Small intestine (tissue), 7 donors: Measurements from ENCODE around the gene LGR5. TPM values are rescaled to one million over a fixed set of nuclear protein-coding genes. Genes with fewer than 3 reads are reported as not detected.

Experiments used
- DNase-seq, 2 donors: peaks; one replicate each; pipeline versions ENCODE4 v3.0.0 to v3.0.0-alpha.2; 2013
- FAIRE-seq: peaks from 2 replicates; lab custom pipeline; 2012; peaks lifted over from hg19 to GRCh38; lab: Jason Lieb, UNC
- H3K27ac ChIP-seq, 3 donors: one replicate each; pipeline ENCODE4 v1.5.1; 2013; ENCODE audit warnings: low read length in 2 of 3, mild to moderate bottlenecking in 2 of 3, control low read depth in 1 of 3, inconsistent platforms in 1 of 3, low read depth in 1 of 3, moderate library complexity in 1 of 3
- H3K27me3 ChIP-seq, 3 donors: one replicate each; pipeline ENCODE4 v1.6.1; 2013; ENCODE audit warnings: low read length in 3 of 3, inconsistent platforms in 1 of 3; ENCODE audit not compliant: control insufficient read depth in 3 of 3, insufficient read depth in 3 of 3
- H3K36me3 ChIP-seq, 3 donors: one replicate each; pipeline ENCODE4 v1.6.1; 2013; ENCODE audit warnings: low read length in 3 of 3, inconsistent platforms in 1 of 3, low read depth in 1 of 3, mild to moderate bottlenecking in 1 of 3, moderate library complexity in 1 of 3; ENCODE audit not compliant: control insufficient read depth in 3 of 3, insufficient read depth in 2 of 3
- H3K4me1 ChIP-seq, 3 donors: one replicate each; pipeline ENCODE4 v1.6.1; 2013; ENCODE audit warnings: low read length in 2 of 3, inconsistent platforms in 1 of 3, low read depth in 1 of 3, mild to moderate bottlenecking in 1 of 3, moderate library complexity in 1 of 3; ENCODE audit not compliant: control insufficient read depth in 3 of 3, insufficient read depth in 2 of 3
- H3K4me3 ChIP-seq, 3 donors: one replicate each; pipeline ENCODE4 v1.5.1; 2013; ENCODE audit warnings: low read length in 3 of 3, control low read depth in 1 of 3, inconsistent platforms in 1 of 3, low read depth in 1 of 3, mild to moderate bottlenecking in 1 of 3, moderate library complexity in 1 of 3
- H3K9me3 ChIP-seq, 2 donors: one replicate each; pipeline ENCODE4 v1.6.1; 2013; ENCODE audit warnings: low read depth in 1 of 2, low read length in 1 of 2; ENCODE audit not compliant: control insufficient read depth in 2 of 2, insufficient read depth in 1 of 2
- WGBS, 3 donors: extraction: QIAGEN DNeasy Blood & Tissue Kit; methylation state at CpG; one replicate each; pipeline ENCODE4 v1.1.7; 2013; 5-methylcytosine and 5-hydroxymethylcytosine counted together
- polyA plus RNA-seq, 4 donors: library from polyadenylated mRNA; stranded (reverse) in 3 of 4; unstranded in 1 of 4; fragments of 200-250 nt in 3 of 4; fragments of 120-200 nt in 1 of 4; gene quantifications; one replicate each; pipeline versions ENCODE4 v1.2.1 to v1.2.3, GENCODE V29; 2013
- donor health status: healthy with polysubstance abuse.
- donor health status: control.
- donor health status: control.
- donor health status: Bipolar disorder and iron deficiency.
- donor health status: healthy.

Gene LGR5
- polyA plus RNA-seq, 4 donors = 0.22 to 90.6 (median 3.3) TPM

DNA sequence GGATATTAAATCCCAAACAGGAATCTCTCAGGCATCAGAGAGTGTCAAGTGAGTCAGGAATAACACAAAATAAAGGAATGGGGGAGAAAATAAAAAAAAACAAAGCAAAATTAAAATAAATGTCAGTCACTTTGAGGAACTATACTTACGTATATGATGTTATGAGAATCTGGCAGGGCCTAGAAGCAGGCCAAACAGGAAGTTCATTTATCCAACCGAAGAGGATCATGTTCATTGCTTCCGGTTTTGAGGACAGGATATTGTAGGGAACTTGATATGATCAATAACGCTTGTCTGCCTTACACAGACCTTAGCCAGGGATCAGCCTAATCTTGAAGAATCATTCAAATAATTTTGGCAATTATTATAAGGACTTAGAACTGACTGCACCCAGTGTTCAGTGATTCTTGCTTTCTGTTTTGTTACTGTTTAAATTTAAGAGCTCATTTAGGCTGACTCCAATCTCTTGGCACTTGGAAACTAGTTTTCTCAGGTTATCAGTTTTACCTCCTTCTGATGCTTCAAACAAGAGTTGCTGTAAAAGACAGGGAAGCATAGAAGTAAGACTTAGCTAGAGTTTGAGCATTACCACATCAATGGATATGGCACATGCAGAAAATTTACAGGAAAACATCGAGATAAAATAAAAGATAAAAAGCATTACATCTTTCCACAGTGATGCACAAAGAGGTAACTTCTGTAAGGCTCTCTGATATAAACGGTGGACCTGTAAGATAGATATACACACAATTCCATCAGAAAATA, 170.6 kb downstream of the LGR5 start:
- no peaks in the 10 kb centered on the region for H3K4me1 ChIP-seq
- DNase-seq (no peak), FAIRE-seq (no peak)
- WGBS, 3 donors = 50 to 63% (median 55%) methylated on average over 6 of the region's 6 CpGs
- peaks cover 5 to 11% (median 10%) of the 10 kb centered on the region in 3 donors for H3K36me3 ChIP-seq
- H3K27ac ChIP-seq = no peak overlapping the region
- no peak overlapping the region for H3K4me3 ChIP-seq
- no peaks in the 10 kb centered on the region for H3K9me3 ChIP-seq
- no peaks in the 10 kb centered on the region for H3K27me3 ChIP-seq

DNA sequence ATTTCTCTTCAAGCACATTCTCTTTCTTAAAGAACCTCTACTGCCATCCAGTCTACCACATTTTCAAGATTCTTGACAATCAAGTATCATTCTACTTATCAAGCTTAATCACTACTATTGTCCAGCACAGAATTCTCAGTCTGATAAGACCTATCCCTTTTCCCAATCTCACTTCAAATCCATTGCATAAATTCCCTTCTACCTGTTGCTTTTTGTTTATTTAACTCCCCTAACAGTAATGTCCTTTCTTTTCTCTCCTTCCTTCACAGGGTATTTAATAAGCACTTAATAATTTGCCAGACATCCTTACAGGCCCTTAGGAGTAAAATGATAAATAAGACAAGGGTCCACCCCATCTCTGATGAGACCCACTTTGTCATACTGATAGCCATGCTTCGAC, 182.3 kb downstream of the LGR5 start:
- H3K27ac ChIP-seq = no peak overlapping the region
- no peak overlapping the region for H3K4me3 ChIP-seq
- peaks cover 13 to 29% (median 24%) of the 10 kb centered on the region in 3 donors for H3K36me3 ChIP-seq
- H3K4me1 ChIP-seq = peaks cover 0 to 4% (median 0%) of the 10 kb centered on the region in 3 donors
- FAIRE-seq (no peak), DNase-seq (no peak)
- no peaks in the 10 kb centered on the region for H3K9me3 ChIP-seq
- H3K27me3 ChIP-seq = no peaks in the 10 kb centered on the region
- 91 to 96% (median 95%) methylated on average over 1 of the region's 1 CpG for WGBS, 3 donors

DNA sequence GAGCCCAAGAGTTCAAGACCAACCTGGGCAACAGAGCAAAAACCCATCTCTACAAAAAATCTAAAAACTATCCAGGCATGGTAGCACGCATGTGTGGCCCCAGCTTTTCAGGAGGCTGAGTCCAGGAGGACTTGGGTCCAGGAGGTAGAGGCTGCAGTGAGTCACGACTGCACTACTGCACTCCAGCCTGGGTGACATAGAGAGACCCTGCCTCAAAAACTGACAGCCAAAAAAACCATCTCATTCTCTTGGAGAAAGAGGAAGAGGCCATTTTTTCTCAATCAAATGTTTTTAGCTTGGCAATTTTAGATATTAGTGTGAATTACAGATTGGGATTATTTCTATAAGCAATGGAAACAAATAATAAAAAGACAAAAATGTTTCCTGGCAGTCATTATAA, 185.9 kb downstream of the LGR5 start:
- 83 to 98% (median 92%) methylated on average over 2 of the region's 2 CpGs for WGBS, 3 donors
- H3K27ac ChIP-seq = no peak overlapping the region
- FAIRE-seq (no peak), DNase-seq (no peak)
- H3K27me3 ChIP-seq = no peaks in the 10 kb centered on the region
- H3K36me3 ChIP-seq = peaks cover 16 to 27% (median 25%) of the 10 kb centered on the region in 3 donors
- H3K4me1 ChIP-seq = peaks cover 0 to 4% (median 0%) of the 10 kb centered on the region in 3 donors
- no peak overlapping the region for H3K4me3 ChIP-seq
- H3K9me3 ChIP-seq = no peaks in the 10 kb centered on the region

DNA sequence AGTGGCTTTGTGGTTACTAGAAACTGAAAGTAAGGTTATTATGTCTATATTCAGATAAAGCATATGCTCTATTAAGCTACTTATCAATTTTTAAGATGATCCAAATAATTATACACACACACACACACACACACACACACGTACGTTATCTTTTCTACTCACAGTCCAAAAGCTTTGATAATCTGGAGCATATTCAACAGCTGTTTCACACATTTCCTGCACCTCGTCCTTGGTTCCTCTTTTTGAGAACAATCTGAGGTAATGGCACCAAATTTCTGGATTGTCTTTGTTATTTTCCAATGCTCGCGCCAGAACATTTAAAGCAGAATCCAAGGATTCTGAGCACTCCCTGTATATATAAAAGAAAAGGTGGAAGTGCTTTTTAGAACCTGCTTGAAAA, 186.5 kb downstream of the LGR5 start:
- Histone ChIP-seq H3K27me3 (no peaks in the 10 kb centered on the region), H3K9me3 (no peaks in the 10 kb centered on the region), H3K4me3 (no peak overlapping the region), H3K36me3 (peaks cover 16 to 27% (median 24%) of the 10 kb centered on the region in 3 donors), H3K27ac (peak overlapping the region in 1 of 3 donors; percentile 8), H3K4me1 (peaks cover 0 to 4% (median 0%) of the 10 kb centered on the region in 3 donors)
- WGBS, 3 donors = 13 to 41% (median 31%) methylated on average over 5 of the region's 5 CpGs
- FAIRE-seq (no peak), DNase-seq (peak; percentile 8 to 32)

DNA sequence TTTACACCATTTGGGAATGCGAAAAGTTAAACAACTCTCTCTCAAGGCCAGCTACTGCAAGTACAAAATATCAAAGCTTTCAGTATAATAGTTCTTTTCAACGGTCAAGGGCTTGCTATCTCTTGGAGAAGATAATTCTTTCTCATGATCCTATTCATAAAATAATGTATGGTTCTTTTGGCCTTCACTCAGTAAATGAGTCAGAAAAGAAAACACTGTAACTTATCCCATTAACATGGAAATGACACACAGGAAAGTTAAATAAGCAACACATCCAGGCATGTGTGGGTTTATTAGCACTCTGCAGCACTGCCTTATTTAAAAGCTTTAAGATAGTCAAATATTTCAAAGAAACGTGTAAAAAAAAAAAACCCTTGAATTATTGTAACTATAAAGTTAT, 187.2 kb downstream of the LGR5 start:
- FAIRE-seq (no peak), DNase-seq (peak in 1 of 2 donors; percentile 41)
- Histone ChIP-seq H3K36me3 (peaks cover 18 to 29% (median 20%) of the 10 kb centered on the region in 3 donors), H3K27me3 (no peaks in the 10 kb centered on the region), H3K4me3 (no peak overlapping the region), H3K27ac (no peak overlapping the region), H3K4me1 (peaks cover 0 to 4% (median 0%) of the 10 kb centered on the region in 3 donors), H3K9me3 (no peaks in the 10 kb centered on the region)
- 18 to 48% (median 33%) methylated on average over 3 of the region's 3 CpGs for WGBS, 3 donors

DNA sequence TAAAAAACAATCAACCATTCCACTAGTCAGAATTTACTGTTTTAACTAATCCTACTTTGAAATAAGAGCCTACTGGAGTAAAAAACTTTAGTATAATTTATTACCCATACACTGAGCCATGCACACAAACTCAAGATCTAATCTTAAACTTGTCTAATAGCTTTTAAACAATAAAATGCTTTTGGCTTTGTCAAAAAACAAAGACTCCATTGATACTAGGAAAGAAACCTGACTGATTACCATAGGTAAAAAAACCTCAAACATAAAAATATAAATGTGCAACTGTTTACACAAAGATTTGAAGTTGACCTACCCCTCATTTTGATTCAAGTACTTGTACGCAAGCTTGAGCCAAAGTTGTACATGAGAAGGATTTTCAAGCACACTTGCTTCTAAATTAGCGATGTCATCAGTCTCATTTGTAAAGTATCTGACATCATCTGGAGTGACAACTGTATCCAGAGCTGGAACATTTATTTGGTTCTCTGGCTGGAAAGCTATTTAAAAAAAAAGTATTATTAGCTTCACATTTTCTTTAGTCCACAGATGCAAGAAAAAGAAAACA, 187.9 kb downstream of the LGR5 start:
- FAIRE-seq (peak; percentile 61), DNase-seq (peak in 1 of 2 donors; percentile 28)
- Histone ChIP-seq H3K4me1 (peaks cover 0 to 4% (median 0%) of the 10 kb centered on the region in 3 donors), H3K9me3 (no peaks in the 10 kb centered on the region), H3K27ac (no peak overlapping the region), H3K4me3 (no peak overlapping the region), H3K27me3 (no peaks in the 10 kb centered on the region), H3K36me3 (peaks cover 17 to 26% (median 18%) of the 10 kb centered on the region in 3 donors)
- WGBS, 3 donors = 22 to 74% (median 47%) methylated on average over 2 of the region's 2 CpGs

Other genes with a start within 250 kb of the LGR5 start
- gene ZFC3H1, start 224.1 kb downstream of the LGR5 start, polyA plus RNA-seq = 10 to 100 TPM; 10.5 to 74.6 (median 11.3) TPM
- 1 to 10 TPM; 1.6 to 9.1 (median 3.0) TPM for gene THAP2, start 224.5 kb downstream of the LGR5 start, polyA plus RNA-seq
- 10 to 100 TPM; 12.2 to 28.8 (median 16.2) TPM for gene TMEM19, start 246.3 kb downstream of the LGR5 start, polyA plus RNA-seq